Loucy (cell line): ENCODE results near the gene NEXN.

ENCODE experiments used
- H2AFZ ChIP-seq: fragments of 200-600 bp; sonication (generic); 2 replicates; pipeline ENCODE4 v1.6.0; 2016; ENCODE audit warnings: antibody characterized with exemption, mild to moderate bottlenecking, low read length, moderate library complexity
- H3F3A ChIP-seq: fragments of 200-600 bp; 2 replicates; pipeline ENCODE4 v1.6.0; 2016; ENCODE audit warnings: antibody characterized with exemption, low read depth, mild to moderate bottlenecking
- H3K27me3 ChIP-seq: fragments of 200-600 bp; sonication (generic); 2 replicates; pipeline ENCODE4 v1.6.1; 2014; ENCODE audit warnings: low read length, mild to moderate bottlenecking; ENCODE audit not compliant: insufficient read depth, poor library complexity, severe bottlenecking
- H3K36me3 ChIP-seq: fragments of 200-600 bp; sonication (generic); 2 replicates; pipeline ENCODE4 v1.6.1; 2016; ENCODE audit warnings: low read length; ENCODE audit not compliant: insufficient read depth
- H3K4me1 ChIP-seq: fragments of 200-600 bp; sonication (generic); 2 replicates; pipeline ENCODE4 v1.5.1; 2014; ENCODE audit warnings: low read length, mild to moderate bottlenecking; ENCODE audit not compliant: insufficient read depth, poor library complexity, severe bottlenecking
- H3K4me2 ChIP-seq: fragments of 200-600 bp; sonication (generic); 2 replicates; pipeline ENCODE4 v1.6.0; 2014; ENCODE audit warnings: antibody characterized with exemption, low read length, low read depth, mild to moderate bottlenecking; ENCODE audit not compliant: poor library complexity, severe bottlenecking
- H3K4me3 ChIP-seq: fragments of 200-600 bp; sonication (generic); 2 replicates; pipeline ENCODE4 v1.5.1; 2014; ENCODE audit warnings: low read length, mild to moderate bottlenecking, mixed read lengths; ENCODE audit not compliant: poor library complexity, severe bottlenecking
- H3K79me2 ChIP-seq: fragments of 200-600 bp; sonication (generic); 2 replicates; pipeline ENCODE4 v1.6.1; 2014; ENCODE audit warnings: low read length; ENCODE audit not compliant: insufficient read depth
- H3K9ac ChIP-seq: fragments of 200-600 bp; sonication (generic); 2 replicates; pipeline ENCODE4 v1.6.0; 2014; ENCODE audit warnings: mild to moderate bottlenecking, low read depth, low read length, moderate library complexity; ENCODE audit not compliant: poor library complexity, severe bottlenecking
- H3K9me2 ChIP-seq: fragments of 200-600 bp; sonication (generic); replicated peaks from 2 replicates; pipeline ENCODE4 v1.6.1; 2016; ENCODE audit warnings: low read depth, low read length, mixed read lengths
- H3K9me3 ChIP-seq: fragments of 200-600 bp; sonication (generic); 2 replicates; pipeline ENCODE4 v1.6.1; 2014; ENCODE audit warnings: mild to moderate bottlenecking, antibody characterized with exemption, low read length, low read depth; ENCODE audit not compliant: insufficient read depth
- H4K20me1 ChIP-seq: fragments of 200-600 bp; sonication (generic); 2 replicates; pipeline ENCODE4 v1.6.0; 2014; ENCODE audit warnings: antibody characterized with exemption, low read length, mild to moderate bottlenecking; ENCODE audit not compliant: insufficient read depth, poor library complexity, severe bottlenecking
- CTCF ChIP-seq: fragments of 200-600 bp; sonication (generic); conservative IDR thresholded peaks from 2 replicates; pipeline ENCODE4 v1.5.1; 2014; ENCODE audit warnings: mild to moderate bottlenecking, antibody characterized with exemption, low read length
- EZH2phosphoT487 ChIP-seq: fragments of 200-600 bp; IDR thresholded peaks from 2 replicates; pipeline ENCODE4 v1.6.1; 2018; ENCODE audit warnings: antibody characterized with exemption, mild to moderate bottlenecking, moderate library complexity, borderline replicate concordance

NEXN gene

GRCh38 chr1:77954521-77954920 lies 66.1 kb downstream of the NEXN start:
- H3K4me3 ChIP-seq: no peak overlapping the region
- peaks cover 4% of the 10 kb centered on the region for H3K4me1 ChIP-seq
- no peak overlapping the region for H3K4me2 ChIP-seq
- H3K79me2 ChIP-seq: peaks cover 16% of the 10 kb centered on the region; the same call in 1 of the 2 replicates
- no peak overlapping the region for H3K9ac ChIP-seq
- no peak overlapping the region for H2AFZ ChIP-seq
- no peak for TF ChIP-seq CTCF
- no peak for TF ChIP-seq EZH2phosphoT487
- peaks cover 99% of the 10 kb centered on the region for H3K36me3 ChIP-seq
- H3K27me3 ChIP-seq: no peaks in the 10 kb centered on the region
- peaks cover 68% of the 10 kb centered on the region for H4K20me1 ChIP-seq
- H3K9me3 ChIP-seq: no peaks in the 10 kb centered on the region
- H3K9me2 ChIP-seq: no peaks in the 10 kb centered on the region
- no peaks in the 10 kb centered on the region for H3F3A ChIP-seq

- H3K79me2 ChIP-seq: peaks cover 27% of the 10 kb centered on the region
- TF ChIP-seq EZH2phosphoT487 (no peak), CTCF (no peak)
- H4K20me1 ChIP-seq: peaks cover 70% of the 10 kb centered on the region
Measured at GRCh38 chr1:77955709-77956108, 67.3 kb downstream of the NEXN start.

GRCh38 chr1:77956464-77956863 lies 68.0 kb downstream of the NEXN start:
- H3K4me3 ChIP-seq: no peak overlapping the region
- no peaks in the 10 kb centered on the region for H3K27me3 ChIP-seq
- no peak overlapping the region for H3K4me2 ChIP-seq
- H3K9me3 ChIP-seq: no peaks in the 10 kb centered on the region
- H3F3A ChIP-seq: no peaks in the 10 kb centered on the region
- TF ChIP-seq EZH2phosphoT487: no peak
- no peak for TF ChIP-seq CTCF
- H2AFZ ChIP-seq: no peak overlapping the region
- H3K9me2 ChIP-seq: no peaks in the 10 kb centered on the region
- peaks cover 99% of the 10 kb centered on the region for H3K36me3 ChIP-seq
- H3K79me2 ChIP-seq: peaks cover 35% of the 10 kb centered on the region
- no peaks in the 10 kb centered on the region for H3K4me1 ChIP-seq
- H3K9ac ChIP-seq: no peak overlapping the region
- peaks cover 73% of the 10 kb centered on the region for H4K20me1 ChIP-seq

More at GRCh38 chr1:77955709-77956108, 67.3 kb downstream of the NEXN start:
- Histone ChIP-seq H3K4me2 (no peak overlapping the region), H3K4me3 (no peak overlapping the region), H3K9ac (no peak overlapping the region), H3K27me3 (no peaks in the 10 kb centered on the region), H2AFZ (no peak overlapping the region), H3F3A (no peaks in the 10 kb centered on the region), H3K36me3 (peaks cover 99% of the 10 kb centered on the region), H3K9me3 (no peaks in the 10 kb centered on the region), H3K9me2 (no peaks in the 10 kb centered on the region), H3K4me1 (no peaks in the 10 kb centered on the region)
